ENCODE data around the gene C10orf67. TPM values are rescaled to one million over a fixed set of nuclear protein-coding genes. Genes with fewer than 3 reads are reported as not detected.

The C10orf67 gene
- total RNA-seq, 1 experiment from 2014 or later = not detected

- RAD21 ChIA-PET (ENCODE audit: low non-redundant PET in 1 of 2, low total read pairs in 2 of 2, uncharacterized antibody in 2 of 2, unreplicated experiment in 2 of 2) = interaction anchor here in 1 of 2 experiments (0.7 kb wide), 1 partner anchor 45 kb away, joined by 5 read pairs; no protein-coding TSS in a partner anchor
- H3K4me3 ChIP-seq (replicated peaks in 1 of 2; ENCODE audit: low read depth in 1 of 2, low read length in 2 of 2) = no peak overlapping the region
- TF ChIP-seq FOSL1 (IDR thresholded peaks at IDR 0.05; ENCODE audit: low read depth) (no peak), POLR2AphosphoS5 (IDR thresholded peaks at IDR 0.05; ENCODE audit: low read depth, low read length) (no peak), ZFX (IDR thresholded peaks at IDR 0.05) (no peak), MAX (IDR thresholded peaks at IDR 0.05) (no peak), ATF3 (IDR thresholded peaks at IDR 0.05) (no peak), CBX3 (IDR thresholded peaks at IDR 0.05; ENCODE audit: low read depth) (no peak), EZH2 (IDR thresholded peaks at IDR 0.05) (no peak), YY1 (IDR thresholded peaks at IDR 0.05; ENCODE audit: extremely low read depth, insufficient replicate concordance, low read depth, low read length) (no peak), ZNF274 (IDR thresholded peaks at IDR 0.05; ENCODE audit: low read depth, low read length) (no peak), REST (IDR thresholded peaks at IDR 0.05; ENCODE audit: low read depth) (no peak), SP1 (IDR thresholded peaks at IDR 0.05; ENCODE audit: low read depth) (no peak), SRF (IDR thresholded peaks at IDR 0.05; ENCODE audit: low read depth) (no peak), JUND (IDR thresholded peaks at IDR 0.05) (no peak), EGR1 (IDR thresholded peaks at IDR 0.05; ENCODE audit: low read depth) (no peak), ZBTB33 (IDR thresholded peaks at IDR 0.05; ENCODE audit: extremely low read depth, insufficient replicate concordance, low read length) (no peak), EZH2phosphoT487 (IDR thresholded peaks at IDR 0.05; ENCODE audit: borderline replicate concordance) (no peak), SIN3A (IDR thresholded peaks at IDR 0.05; ENCODE audit: low read depth) (no peak)
- no peak for ATAC-seq
- H3K4me2 ChIP-seq (ENCODE audit: low read length) = no peak overlapping the region
- CTCF ChIA-PET = interaction anchor here (1.2 kb wide), 1 partner anchor 11 kb away, joined by 4 read pairs; no protein-coding TSS in a partner anchor
- no peak overlapping the region for H3K27ac ChIP-seq (ENCODE audit: low read depth, low read length)
- H3K79me2 ChIP-seq (ENCODE audit: insufficient read depth, low read length) = no peaks in the 10 kb centered on the region
- no peaks in the 10 kb centered on the region for H4K20me1 ChIP-seq (ENCODE audit: insufficient read depth)
- H2AFZ ChIP-seq (ENCODE audit: low read depth, low read length, poor library complexity, severe bottlenecking) = no peak overlapping the region
- H3K9me3 ChIP-seq (ENCODE audit: control insufficient read depth in 1 of 2, insufficient read depth in 1 of 2, low read depth in 1 of 2, low read length in 2 of 2) = no peaks in the 10 kb centered on the region
- intact Hi-C loops (cut with micrococcal nuclease) = no loop called here
- DNase-seq (ENCODE audit: low read depth, low spot score) = no peak
- H3K9ac ChIP-seq (ENCODE audit: low read length) = no peak overlapping the region
- H3K27me3 ChIP-seq (ENCODE audit: insufficient read depth, low read length) = peaks cover 5% of the 10 kb centered on the region; the same call in 1 of the 2 replicates
- POLR2A ChIA-PET = no interaction called here
- no peaks in the 10 kb centered on the region for H3K9me2 ChIP-seq (ENCODE audit: insufficient read depth)
- H3K36me3 ChIP-seq (ENCODE audit: control insufficient read depth in 1 of 2, insufficient read depth in 2 of 2, low read length in 2 of 2) = no peaks in the 10 kb centered on the region
- no peaks in the 10 kb centered on the region for H3K4me1 ChIP-seq (ENCODE audit: control insufficient read depth in 1 of 2, insufficient read depth in 2 of 2, low read length in 2 of 2)
- no TSS peak for BruUV-seq (replicated peaks)
Measured at GRCh38 chr10:23325132-23325531, 19.5 kb downstream of the C10orf67 start.

All from HCT116 (cell line).